Measurements from ENCODE around the gene UMODL1.

DNA sequence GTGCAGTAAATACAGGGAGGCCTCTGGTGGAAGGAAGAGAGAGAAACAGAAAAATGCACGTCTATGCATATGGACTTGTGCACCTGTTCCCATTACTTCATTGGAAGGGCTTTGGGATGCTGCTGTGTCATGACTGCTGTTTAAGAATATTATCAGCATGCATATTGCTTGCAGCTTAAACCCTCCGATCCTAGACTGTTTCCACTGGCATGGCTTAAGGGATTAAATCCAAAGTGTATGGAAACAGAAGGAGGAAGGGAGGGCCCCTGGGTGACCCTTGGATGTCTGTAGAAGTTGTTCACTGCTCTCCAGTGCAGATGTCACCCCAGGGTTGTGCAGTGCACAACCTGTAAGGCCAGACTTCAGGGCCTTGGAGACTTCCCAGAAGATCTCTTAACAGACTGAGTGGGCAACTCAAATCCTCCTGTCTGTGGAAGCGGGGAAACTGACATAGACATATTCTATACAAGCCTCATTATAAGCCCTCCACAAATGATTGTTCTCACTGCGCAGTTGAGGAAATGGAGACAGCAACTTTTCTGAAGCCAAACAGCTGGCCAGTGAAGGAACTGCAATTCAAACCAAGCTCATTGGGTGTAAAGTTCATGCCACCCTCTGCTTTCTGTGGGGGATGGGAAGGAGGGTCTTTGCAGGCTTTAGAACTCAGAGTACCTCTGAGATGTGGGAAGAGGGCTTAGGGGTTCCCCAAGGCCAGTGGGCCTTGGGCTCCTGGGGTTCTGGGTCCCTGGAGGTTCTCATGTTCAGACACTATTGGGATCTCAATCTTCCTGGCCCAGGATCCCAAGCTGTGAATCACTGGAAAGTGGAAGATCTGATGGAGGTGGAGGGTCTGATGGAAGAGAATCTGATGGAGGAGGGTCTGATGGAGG is 73.8 kb downstream of the UMODL1 start:
- TF ChIP-seq, protein P1, sequence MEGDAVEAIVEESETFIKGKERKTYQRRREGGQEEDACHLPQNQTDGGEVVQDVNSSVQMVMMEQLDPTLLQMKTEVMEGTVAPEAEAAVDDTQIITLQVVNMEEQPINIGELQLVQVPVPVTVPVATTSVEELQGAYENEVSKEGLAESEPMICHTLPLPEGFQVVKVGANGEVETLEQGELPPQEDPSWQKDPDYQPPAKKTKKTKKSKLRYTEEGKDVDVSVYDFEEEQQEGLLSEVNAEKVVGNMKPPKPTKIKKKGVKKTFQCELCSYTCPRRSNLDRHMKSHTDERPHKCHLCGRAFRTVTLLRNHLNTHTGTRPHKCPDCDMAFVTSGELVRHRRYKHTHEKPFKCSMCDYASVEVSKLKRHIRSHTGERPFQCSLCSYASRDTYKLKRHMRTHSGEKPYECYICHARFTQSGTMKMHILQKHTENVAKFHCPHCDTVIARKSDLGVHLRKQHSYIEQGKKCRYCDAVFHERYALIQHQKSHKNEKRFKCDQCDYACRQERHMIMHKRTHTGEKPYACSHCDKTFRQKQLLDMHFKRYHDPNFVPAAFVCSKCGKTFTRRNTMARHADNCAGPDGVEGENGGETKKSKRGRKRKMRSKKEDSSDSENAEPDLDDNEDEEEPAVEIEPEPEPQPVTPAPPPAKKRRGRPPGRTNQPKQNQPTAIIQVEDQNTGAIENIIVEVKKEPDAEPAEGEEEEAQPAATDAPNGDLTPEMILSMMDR (IDR thresholded peaks at IDR 0.05) = no peak
- TF ChIP-seq POLR2A (IDR thresholded peaks at IDR 0.05) = no peak

Measured in adrenal gland (tissue), 5 donors.